Fibroblast of skin of right biceps (primary cell): Measurements from ENCODE around the gene RBM20.
"Not testable (repeated sequence)": the region's sequence is repeated elsewhere in the genome, so short reads cannot be mapped to it uniquely, and the experiment has no call there.

Experiments
- DNase-seq: peaks from one replicate; pipeline ENCODE4 v3.0.0-alpha.2; 2013

RBM20 gene

DNA sequence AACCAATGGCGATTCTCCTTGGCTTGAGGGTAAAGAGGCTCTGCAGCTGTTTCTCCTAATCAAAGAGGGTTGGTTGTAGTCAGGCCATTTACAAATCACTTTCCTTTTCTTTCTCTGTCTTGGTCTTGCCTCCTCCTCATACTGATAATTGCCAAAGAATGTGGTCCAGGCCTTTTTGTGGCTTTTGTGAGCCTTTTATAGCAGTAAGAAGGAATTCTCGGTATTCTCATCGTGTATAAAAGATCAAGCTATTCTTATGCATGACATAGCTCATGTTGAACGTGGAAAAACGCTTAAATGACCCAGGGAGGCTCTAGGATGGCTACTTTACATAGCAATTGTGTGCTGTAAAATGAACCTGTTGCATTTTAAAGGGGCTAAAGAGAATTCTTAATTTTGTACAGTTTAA is 62.6 kb downstream of the RBM20 start:
- peak; percentile 93 for DNase-seq

GRCh38 chr10:110708776-110709443 is 64.8 kb downstream of the RBM20 start:
- no peak for DNase-seq

GRCh38 chr10:110709444-110709828 is 65.3 kb downstream of the RBM20 start:
- no peak for DNase-seq

DNA sequence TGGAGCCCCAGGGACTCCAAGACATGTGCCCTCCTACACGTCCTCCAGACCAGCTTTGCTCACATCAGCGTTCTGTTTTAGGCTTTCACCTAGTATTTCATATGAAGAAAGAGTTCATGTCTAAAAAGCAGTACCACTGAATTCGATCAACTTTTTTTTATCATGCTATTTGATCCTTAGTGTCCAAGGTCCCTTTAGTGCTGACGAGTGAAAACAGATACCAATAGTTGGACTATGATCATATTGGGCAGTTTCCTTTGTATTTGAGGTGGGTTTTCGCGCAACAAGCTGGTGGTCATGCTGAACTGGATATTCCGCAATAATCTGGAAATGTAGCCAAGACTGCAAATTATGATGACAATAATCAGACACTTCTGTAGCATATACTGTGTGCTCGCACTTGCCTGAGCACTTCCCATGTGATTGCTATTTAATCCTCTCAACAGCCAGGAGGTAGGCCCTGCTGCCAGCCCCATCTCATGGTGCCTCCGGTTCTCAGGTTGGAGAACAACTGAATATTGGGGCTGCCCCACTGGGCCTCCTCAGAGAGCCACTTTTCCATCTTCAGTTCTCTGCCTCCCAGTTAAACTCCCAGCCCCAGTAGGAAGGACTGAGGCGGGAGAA is 65.9 kb downstream of the RBM20 start:
- no peak for DNase-seq

DNA sequence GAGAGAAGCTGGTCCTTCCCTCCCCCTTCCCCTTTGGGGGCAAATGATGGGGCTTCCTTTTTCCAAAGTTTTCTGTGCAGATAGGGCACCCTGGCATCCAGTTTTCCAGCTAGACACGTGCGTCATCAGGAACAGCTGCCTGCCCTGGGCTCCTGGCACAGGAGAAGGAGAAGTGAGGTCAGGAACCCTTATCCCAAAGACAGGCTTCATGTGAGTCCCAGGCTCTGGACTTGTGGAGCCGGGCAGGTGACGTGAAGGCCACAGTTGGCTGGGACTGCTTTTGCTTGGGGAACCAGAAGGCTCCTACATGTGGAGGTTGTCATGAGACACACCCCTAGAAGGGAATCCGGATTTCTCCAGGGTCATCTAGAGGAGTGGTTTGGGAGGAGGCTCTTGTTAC is 66.5 kb downstream of the RBM20 start:
- no peak for DNase-seq

GRCh38 chr10:110711382-110711781 is 67.2 kb downstream of the RBM20 start:
- no peak for DNase-seq

DNA sequence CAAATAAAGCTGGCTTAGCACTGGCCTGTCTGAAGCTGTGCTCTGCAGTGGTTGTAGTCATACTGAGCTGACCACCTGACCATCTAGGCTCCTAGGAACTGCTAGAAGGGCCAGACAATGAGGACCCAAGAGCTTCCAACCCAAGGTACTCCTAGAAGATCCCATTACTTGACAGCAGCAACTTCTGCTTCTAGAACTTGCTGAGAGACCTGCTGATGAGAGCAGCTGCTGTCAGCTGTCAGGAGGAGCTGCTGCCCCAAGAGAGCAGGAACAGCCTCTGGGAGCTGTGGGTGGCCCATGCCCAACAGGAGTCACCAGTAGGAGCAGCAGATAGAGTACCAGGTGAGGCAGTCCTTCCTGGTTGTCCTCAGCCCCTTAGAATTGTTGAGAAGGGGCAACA is 70.2 kb downstream of the RBM20 start:
- DNase-seq = no peak

DNA sequence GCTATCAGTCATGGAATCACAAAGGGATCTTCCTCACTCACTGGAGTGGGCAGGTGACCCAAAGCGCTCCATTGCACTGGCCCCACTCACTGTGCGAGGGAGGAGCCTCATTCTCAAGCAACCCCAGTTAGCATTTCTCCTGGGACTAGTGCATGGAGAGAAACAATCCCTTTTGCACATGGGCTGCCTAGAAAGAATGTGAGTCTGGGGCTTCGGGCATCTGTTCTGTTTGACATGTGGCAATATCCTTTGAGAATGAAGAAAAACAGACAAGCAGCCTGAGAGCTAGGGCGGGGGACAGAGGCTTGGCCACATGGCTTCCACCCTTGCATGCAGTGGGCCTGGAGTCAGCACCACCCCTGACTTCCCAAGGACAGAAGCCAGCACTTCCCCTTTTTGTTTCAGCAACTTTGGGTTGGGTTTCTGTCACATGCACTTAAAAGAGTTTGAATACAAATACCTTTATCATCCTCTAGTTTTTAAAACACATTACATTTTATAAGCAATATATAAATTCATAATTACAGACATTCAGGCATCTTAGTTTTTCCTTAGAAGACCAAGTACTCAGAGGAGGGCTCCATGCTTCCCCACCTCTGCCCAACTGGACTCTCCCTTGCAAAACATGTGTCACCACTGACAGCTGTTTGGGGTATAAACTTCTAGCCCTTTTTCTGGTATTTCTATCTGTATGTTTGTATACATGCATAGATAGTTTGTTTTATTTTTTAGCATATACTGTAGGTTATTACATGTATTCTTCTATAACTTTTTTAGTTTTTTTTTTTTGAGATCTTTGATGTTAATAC is 73.8 kb downstream of the RBM20 start:
- no peak for DNase-seq

GRCh38 chr10:110721406-110722038 is 77.4 kb downstream of the RBM20 start:
- no peak for DNase-seq

- no peak for DNase-seq
Observed at GRCh38 chr10:110723224-110723891, 79.2 kb downstream of the RBM20 start.

GRCh38 chr10:110724116-110724921 is 80.2 kb downstream of the RBM20 start:
- no peak for DNase-seq

- DNase-seq = no peak
Observed at GRCh38 chr10:110724937-110725336, 80.8 kb downstream of the RBM20 start.

DNA sequence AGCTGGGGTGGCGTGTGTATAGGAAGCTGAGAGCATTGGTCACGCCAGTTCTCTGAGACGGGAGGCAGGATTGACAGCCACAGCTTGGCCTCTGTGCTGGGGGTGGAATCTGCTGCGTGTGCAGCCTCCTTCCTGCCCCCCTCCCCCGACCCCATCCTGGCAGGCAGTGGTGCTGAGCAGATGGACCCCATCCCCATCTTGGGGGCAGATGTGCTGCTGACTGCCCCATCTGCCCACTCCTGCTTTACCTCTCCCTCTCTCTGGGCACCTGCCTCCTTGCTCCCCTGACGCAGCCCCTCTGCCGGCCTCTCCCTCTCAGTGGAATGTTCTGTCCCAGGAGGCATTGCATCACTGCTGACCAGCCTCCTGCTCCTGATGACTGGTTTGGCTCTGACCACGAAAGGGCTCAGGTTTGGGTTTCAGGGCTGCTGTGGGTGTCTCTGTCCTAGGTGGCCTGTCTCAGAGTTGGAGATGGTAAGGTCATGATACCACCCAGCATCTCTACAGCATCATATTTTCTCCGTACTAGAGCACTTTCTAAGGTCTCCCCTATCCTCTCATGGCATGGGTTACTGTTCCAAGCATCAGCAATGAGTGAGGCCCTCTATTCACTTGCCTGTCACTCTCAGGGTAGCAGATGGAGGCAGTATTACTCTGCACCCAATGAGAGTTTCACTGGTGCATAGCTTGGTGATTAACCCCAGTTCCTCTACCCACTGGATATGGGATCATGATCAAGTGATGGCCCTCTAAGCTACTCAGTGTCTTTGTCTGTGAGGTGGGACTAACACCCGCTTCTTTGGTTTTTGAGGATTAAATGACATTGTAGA is 81.9 kb downstream of the RBM20 start:
- DNase-seq = no peak

GRCh38 chr10:110727785-110728184 is 83.6 kb downstream of the RBM20 start:
- DNase-seq = not testable (repeated sequence)

DNA sequence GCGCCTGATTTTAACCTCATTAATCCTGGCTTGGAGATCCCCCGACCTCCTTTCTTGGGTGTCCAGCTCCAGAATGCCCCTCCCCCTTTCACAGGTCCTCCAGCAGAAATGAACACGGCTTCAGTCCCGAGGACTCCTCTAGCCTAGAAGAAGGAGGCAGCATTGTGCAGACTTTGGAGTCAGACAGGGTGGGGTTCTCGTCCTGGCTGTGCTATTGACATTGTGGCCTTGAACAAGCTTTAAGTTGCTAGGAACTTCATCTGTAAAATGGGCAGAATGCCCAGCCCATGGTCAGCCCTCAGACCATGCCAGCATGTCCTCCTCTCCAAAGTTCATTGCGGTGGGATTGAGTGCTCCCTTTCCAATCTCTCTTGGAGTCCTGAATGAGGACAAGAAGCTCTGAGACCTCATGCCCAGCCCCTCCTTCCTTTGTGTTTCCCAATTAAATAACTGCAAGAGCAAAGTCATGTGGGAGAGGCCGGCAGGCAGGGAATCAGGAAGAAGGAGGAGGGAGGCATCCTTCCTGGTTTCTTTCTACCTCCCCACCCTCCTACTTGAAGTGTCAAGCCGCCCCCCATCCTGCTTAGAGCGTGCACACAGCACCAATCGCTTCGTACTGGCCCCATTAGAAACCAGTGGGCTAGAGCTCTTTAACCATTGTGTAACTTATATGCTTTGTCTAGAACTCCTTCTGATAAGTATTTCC is 86.4 kb downstream of the RBM20 start:
- DNase-seq = no peak

DNA sequence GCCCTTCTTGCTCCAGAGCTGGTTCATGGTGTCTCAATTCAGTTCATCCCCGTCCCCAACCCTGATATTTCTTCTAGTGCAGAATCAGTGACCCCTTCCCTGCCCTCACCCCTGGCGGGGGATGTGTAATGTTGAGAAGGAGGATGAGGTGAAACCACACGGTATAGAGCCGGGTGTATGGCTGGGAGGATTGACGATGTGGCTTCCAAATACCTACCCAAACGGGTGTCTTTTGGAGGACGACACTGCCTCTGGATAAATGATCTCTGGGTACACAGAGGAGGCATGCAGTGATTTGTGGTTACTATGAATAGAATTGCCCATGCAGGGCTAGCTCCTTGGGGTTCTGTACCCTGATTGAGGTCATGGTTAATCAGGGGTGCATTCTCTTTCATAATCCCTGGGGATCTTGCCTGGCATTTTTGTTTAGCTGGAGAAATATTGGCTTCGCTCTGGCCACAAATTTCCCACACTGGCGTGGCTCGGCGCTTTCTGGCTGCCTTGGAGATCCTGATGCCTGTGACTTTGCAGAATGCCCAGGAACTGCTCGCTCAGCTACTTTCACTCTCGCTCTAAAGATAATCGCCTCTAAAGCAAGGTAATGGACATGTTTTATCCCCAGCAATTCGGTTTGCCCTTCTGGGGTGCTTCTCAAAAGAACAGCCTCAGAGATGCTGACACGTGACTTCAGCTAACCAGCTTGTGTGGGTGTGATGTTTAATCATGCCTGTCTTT is 89.2 kb downstream of the RBM20 start:
- DNase-seq = no peak

DNA sequence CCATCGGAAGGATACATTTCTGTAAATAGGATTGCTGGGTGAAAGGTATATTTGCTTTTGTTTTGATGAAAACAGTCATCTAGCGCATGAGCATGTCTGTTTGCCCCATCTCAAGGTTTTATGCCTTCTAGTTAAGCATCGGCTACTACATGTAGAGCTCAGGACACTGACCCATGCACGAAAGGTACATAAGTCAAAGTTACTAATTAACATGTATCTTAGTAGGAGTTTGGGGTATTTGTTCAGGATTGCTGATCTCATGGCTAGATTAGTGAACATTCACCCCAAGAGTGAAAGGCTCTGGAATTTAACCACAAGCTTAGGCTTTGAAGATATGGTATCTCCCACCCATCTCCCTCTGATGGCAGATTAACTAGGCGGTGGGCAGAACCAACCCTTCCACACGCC is 91.5 kb downstream of the RBM20 start:
- DNase-seq = no peak

DNA sequence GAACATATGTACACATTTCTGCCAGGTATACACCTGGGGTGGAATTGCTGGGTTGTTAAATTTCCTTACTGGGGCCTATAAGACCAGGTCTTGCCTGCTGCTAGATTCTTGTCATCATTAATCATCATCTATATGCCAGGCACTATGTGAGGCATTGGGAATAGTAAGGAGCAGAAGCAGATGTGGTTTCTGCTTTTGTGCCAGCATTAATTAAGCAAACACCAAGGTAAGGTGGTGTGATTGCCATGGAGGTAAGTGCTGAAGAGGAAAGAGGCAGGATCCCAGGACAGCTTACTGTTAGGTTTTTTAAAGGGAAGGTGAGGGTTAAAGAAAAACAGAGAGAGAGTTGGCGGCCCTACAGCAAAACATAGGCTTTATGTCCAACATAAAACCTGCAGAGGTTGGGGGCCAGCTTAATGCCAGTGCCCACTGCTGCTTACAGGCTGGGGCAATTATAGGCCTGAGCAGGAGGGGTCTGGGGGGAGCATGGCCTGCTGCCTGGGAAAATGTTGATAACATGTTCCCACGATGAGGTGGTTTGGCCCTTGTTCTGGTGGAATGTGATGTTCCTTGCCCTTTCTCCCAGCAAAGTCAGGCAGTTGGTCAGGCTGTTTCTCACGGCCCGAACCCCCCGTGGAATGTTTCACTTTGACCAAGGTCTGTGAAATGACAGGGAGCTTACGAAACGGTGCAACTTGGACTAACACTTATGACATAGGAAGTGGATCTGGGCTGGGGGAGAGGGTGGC is 93.9 kb downstream of the RBM20 start:
- DNase-seq = no peak

GRCh38 chr10:110739811-110740271 is 95.7 kb downstream of the RBM20 start:
- no peak for DNase-seq
